Measurements from ENCODE around the gene MCUR1. TPM values are rescaled to one million over a fixed set of nuclear protein-coding genes. Genes with fewer than 3 reads are reported as not detected.
"Not testable (repeated sequence)": the region's sequence is repeated elsewhere in the genome, so short reads cannot be mapped to it uniquely, and the experiment has no call there.

Gene MCUR1
- total RNA-seq, 3 donors from 2014 or later, result 12.8 to 14.9 (median 14.1) TPM

GRCh38 chr6:13834790-13835189, 20.4 kb upstream of the MCUR1 start:
- TF ChIP-seq POLR2AphosphoS5 (IDR thresholded peaks at IDR 0.05) (no peak), CTCF (IDR thresholded peaks at IDR 0.05) (no peak), POLR2A (IDR thresholded peaks at IDR 0.05) (no peak)
- Histone ChIP-seq H3K27me3 (no peaks in the 10 kb centered on the region), H3K4me3 (no peak overlapping the region), H3K4me1 (no peaks in the 10 kb centered on the region), H3K36me3 (no peaks in the 10 kb centered on the region), H3K9me3 (no peaks in the 10 kb centered on the region), H3K27ac (no peak overlapping the region)
- DNase-seq (ENCODE audit: low spot score in 2 of 2), result no peak
- intact Hi-C loops (cut with DNase I; ENCODE audit: low total_unique reads), result no loop called here

GRCh38 chr6:13834018-13834417, 19.7 kb upstream of the MCUR1 start:
- H3K9me3 ChIP-seq; intact Hi-C loops (cut with DNase I; ENCODE audit: low total_unique reads); H3K36me3 ChIP-seq; H3K4me1 ChIP-seq; H3K27me3 ChIP-seq; H3K27ac ChIP-seq; DNase-seq (ENCODE audit: low spot score in 2 of 2); H3K4me3 ChIP-seq: not testable (repeated sequence)

GRCh38 chr6:13832778-13833177, 18.4 kb upstream of the MCUR1 start:
- Histone ChIP-seq H3K27me3 (no peaks in the 10 kb centered on the region), H3K36me3 (no peaks in the 10 kb centered on the region)
- TF ChIP-seq CTCF (IDR thresholded peaks at IDR 0.05) (no peak), POLR2A (IDR thresholded peaks at IDR 0.05) (no peak), POLR2AphosphoS5 (IDR thresholded peaks at IDR 0.05) (no peak)

GRCh38 chr6:13831615-13832014, 17.3 kb upstream of the MCUR1 start:
- no peak for DNase-seq (ENCODE audit: low spot score in 2 of 2)
- intact Hi-C loops (cut with DNase I; ENCODE audit: low total_unique reads), result no loop called here
- H3K36me3 ChIP-seq, result no peaks in the 10 kb centered on the region

More at GRCh38 chr6:13832778-13833177, 18.4 kb upstream of the MCUR1 start:
- no peak for DNase-seq (ENCODE audit: low spot score in 2 of 2)
- H3K27ac ChIP-seq, result no peak overlapping the region
- H3K4me1 ChIP-seq, result no peaks in the 10 kb centered on the region
- no peak overlapping the region for H3K4me3 ChIP-seq
- peaks cover 0 to 5% of the 10 kb centered on the region in 2 donors for H3K9me3 ChIP-seq
- intact Hi-C loops (cut with DNase I; ENCODE audit: low total_unique reads), result no loop called here

GRCh38 chr6:13830803-13831202, 16.4 kb upstream of the MCUR1 start:
- no peak overlapping the region for H3K27ac ChIP-seq
- no peaks in the 10 kb centered on the region for H3K4me1 ChIP-seq
- TF ChIP-seq CTCF (IDR thresholded peaks at IDR 0.05) (no peak), POLR2A (IDR thresholded peaks at IDR 0.05) (no peak), POLR2AphosphoS5 (IDR thresholded peaks at IDR 0.05) (no peak)
- H3K27me3 ChIP-seq, result no peaks in the 10 kb centered on the region
- H3K9me3 ChIP-seq, result peaks cover 0 to 5% of the 10 kb centered on the region in 2 donors
- H3K4me3 ChIP-seq, result no peak overlapping the region
- no peak for DNase-seq (ENCODE audit: low spot score in 2 of 2)
- H3K36me3 ChIP-seq, result no peaks in the 10 kb centered on the region
- intact Hi-C loops (cut with DNase I; ENCODE audit: low total_unique reads), result no loop called here

More at GRCh38 chr6:13831615-13832014, 17.3 kb upstream of the MCUR1 start:
- H3K27me3 ChIP-seq, result no peaks in the 10 kb centered on the region
- no peak overlapping the region for H3K27ac ChIP-seq
- peaks cover 0 to 5% of the 10 kb centered on the region in 2 donors for H3K9me3 ChIP-seq
- H3K4me3 ChIP-seq, result no peak overlapping the region
- TF ChIP-seq POLR2AphosphoS5 (IDR thresholded peaks at IDR 0.05) (no peak), CTCF (IDR thresholded peaks at IDR 0.05) (no peak), POLR2A (IDR thresholded peaks at IDR 0.05) (no peak)
- no peaks in the 10 kb centered on the region for H3K4me1 ChIP-seq

GRCh38 chr6:13829419-13829818, 15.1 kb upstream of the MCUR1 start:
- H3K27me3 ChIP-seq; H3K4me3 ChIP-seq; H3K36me3 ChIP-seq; H3K9me3 ChIP-seq; H3K4me1 ChIP-seq; intact Hi-C loops (cut with DNase I; ENCODE audit: low total_unique reads); DNase-seq (ENCODE audit: low spot score in 2 of 2); H3K27ac ChIP-seq: not testable (repeated sequence)

- H3K36me3 ChIP-seq; H3K4me3 ChIP-seq; H3K9me3 ChIP-seq; H3K27me3 ChIP-seq; H3K4me1 ChIP-seq; intact Hi-C loops (cut with DNase I; ENCODE audit: low total_unique reads); DNase-seq (ENCODE audit: low spot score in 2 of 2); H3K27ac ChIP-seq: not testable (repeated sequence)
These were observed 14.4 kb upstream of the MCUR1 start for GRCh38 chr6:13828656-13829301.

Measured in breast epithelium (tissue), 4 donors.